ENCODE measurements around the gene FBXO42. TPM values are rescaled to one million over a fixed set of nuclear protein-coding genes. Genes with fewer than 3 reads are reported as not detected.

The FBXO42 gene
- 11.9 and 13.1 TPM in 2 replicates for total RNA-seq

GRCh38 chr1:16351994-16352841, at the start of gene FBXO42:
Gene FBXO42 (minus strand): TSS chr1:16352480. CDS start chr1:16315418, 37,062 bp downstream.

GRCh38 chr1:16366722-16367257, 14.5 kb upstream of the FBXO42 start, which contains the start of gene SZRD1:
Gene SZRD1 (plus strand): TSS chr1:16367242. CDS start chr1:16367258, 16 bp downstream.

GRCh38 chr1:16236511-16237342, 115.6 kb downstream of the FBXO42 start, which contains the start of gene CPLANE2:
Gene CPLANE2 (minus strand): TSS chr1:16237183. CDS start chr1:16236742, 441 bp downstream.

GRCh38 chr1:16212251-16212961, 139.9 kb downstream of the FBXO42 start, which contains the start of gene ARHGEF19:
Gene ARHGEF19 (minus strand): TSS chr1:16212652. CDS start chr1:16209054, 3,598 bp downstream.

Other genes starting within 250 kb of the FBXO42 start
- 60.0 and 152 TPM in 2 replicates for gene EPHA2, start 196.4 kb downstream of the FBXO42 start, total RNA-seq
- gene ARHGEF19, start 139.8 kb downstream of the FBXO42 start, total RNA-seq, result 12.2 TPM in 2 replicates
- gene CPLANE2, start 115.3 kb downstream of the FBXO42 start, total RNA-seq, result 8.0 and 13.7 TPM in 2 replicates
- 16.9 and 39.4 TPM in 2 replicates for gene SZRD1, start 14.8 kb upstream of the FBXO42 start, total RNA-seq
- not detected in 2 replicates for gene SPATA21, start 84.9 kb upstream of the FBXO42 start, total RNA-seq
- 74.4 and 74.8 TPM in 2 replicates for gene NECAP2, start 88.2 kb upstream of the FBXO42 start, total RNA-seq
- gene RNU1-1, start 161.8 kb upstream of the FBXO42 start, total RNA-seq, result under 0.01 TPM in 2 replicates

All from smooth muscle cell of the umbilical artery (primary cell).